ENCODE data around the gene CYB5R2.
"Not testable (repeated sequence)": the region's sequence is repeated elsewhere in the genome, so short reads cannot be mapped to it uniquely, and the experiment has no call there.

The CYB5R2 gene

GRCh38 chr11:7668464-7668863 is 4.8 kb downstream of the CYB5R2 start:
- no peak for DNase-seq

- no peak for DNase-seq
Measured at GRCh38 chr11:7667460-7667859, 5.8 kb downstream of the CYB5R2 start.

- no peak for DNase-seq
Measured at GRCh38 chr11:7666292-7666866, 6.9 kb downstream of the CYB5R2 start.

GRCh38 chr11:7665473-7666291 is 7.6 kb downstream of the CYB5R2 start:
- peak; percentile 77 for DNase-seq

- DNase-seq: no peak
Measured at GRCh38 chr11:7664867-7665266, 8.4 kb downstream of the CYB5R2 start.

- not testable (repeated sequence) for DNase-seq
Measured at GRCh38 chr11:7663531-7663930, 9.8 kb downstream of the CYB5R2 start.

- peak; percentile 77 for DNase-seq
Measured at GRCh38 chr11:7657306-7658025, 15.8 kb downstream of the CYB5R2 start.

- DNase-seq: no peak
Measured at GRCh38 chr11:7656704-7657103, 16.6 kb downstream of the CYB5R2 start.

- no peak for DNase-seq
Measured at GRCh38 chr11:7655253-7656217, 17.8 kb downstream of the CYB5R2 start.

- no peak for DNase-seq
Measured at GRCh38 chr11:7654195-7654705, 19.1 kb downstream of the CYB5R2 start.

GRCh38 chr11:7651700-7652099 is 21.6 kb downstream of the CYB5R2 start:
- no peak for DNase-seq

GRCh38 chr11:7651140-7651551 is 22.2 kb downstream of the CYB5R2 start:
- DNase-seq: peak; percentile 49

- no peak for DNase-seq
Measured at GRCh38 chr11:7648264-7648663, 25.0 kb downstream of the CYB5R2 start.

GRCh38 chr11:7646866-7647265 is 26.4 kb downstream of the CYB5R2 start:
- no peak for DNase-seq

GRCh38 chr11:7645206-7645605 is 28.1 kb downstream of the CYB5R2 start:
- no peak for DNase-seq

- no peak for DNase-seq
Measured at GRCh38 chr11:7643314-7643713, 30.0 kb downstream of the CYB5R2 start.

GRCh38 chr11:7642747-7643146 is 30.6 kb downstream of the CYB5R2 start:
- no peak for DNase-seq

GRCh38 chr11:7640816-7641215 is 32.5 kb downstream of the CYB5R2 start:
- DNase-seq: no peak

- no peak for DNase-seq
Measured at GRCh38 chr11:7639643-7640025, 33.7 kb downstream of the CYB5R2 start.

GRCh38 chr11:7638710-7639642 is 34.3 kb downstream of the CYB5R2 start:
- no peak for DNase-seq

- no peak for DNase-seq
Measured at GRCh38 chr11:7637447-7638157, 35.7 kb downstream of the CYB5R2 start.

All from hematopoietic multipotent progenitor cell treated with erythropoietin and hydrocortisone succinate and interleukin-3 and kit ligand, for 6 days (in vitro differentiated cells).